ENCODE results near the gene GPR18.

GPR18 gene

GRCh38 chr13:99258210-99258860 lies at the start of gene GPR18:
TSS of gene GPR18 (minus strand) at chr13:99258379. CDS start at chr13:99255872, 2,507 bp downstream.
- no peak for DNase-seq (ENCODE audit: low read depth)

GRCh38 chr13:99307648-99308339 lies 49.6 kb upstream of the GPR18 start:
- no peak for DNase-seq (ENCODE audit: low read depth)

- DNase-seq (ENCODE audit: low read depth), result no peak
Measured at GRCh38 chr13:99307247-99307646, 49.1 kb upstream of the GPR18 start, which contains the start of gene GPR183. TSS of gene GPR183 (minus strand) at chr13:99307399. CDS start at chr13:99296145, 11,254 bp downstream.

GRCh38 chr13:99305566-99305965 lies 47.4 kb upstream of the GPR18 start:
- DNase-seq (ENCODE audit: low read depth), result no peak

- no peak for DNase-seq (ENCODE audit: low read depth)
Measured at GRCh38 chr13:99305158-99305557, 47.0 kb upstream of the GPR18 start.

- no peak for DNase-seq (ENCODE audit: low read depth)
Measured at GRCh38 chr13:99304541-99304940, 46.4 kb upstream of the GPR18 start.

GRCh38 chr13:99303863-99304521 lies 45.8 kb upstream of the GPR18 start:
- DNase-seq (ENCODE audit: low read depth), result no peak

GRCh38 chr13:99302637-99303505 lies 44.7 kb upstream of the GPR18 start:
- DNase-seq (ENCODE audit: low read depth), result no peak

GRCh38 chr13:99301913-99302636 lies 43.9 kb upstream of the GPR18 start:
- DNase-seq (ENCODE audit: low read depth), result no peak

GRCh38 chr13:99301056-99301838 lies 43.1 kb upstream of the GPR18 start:
- DNase-seq (ENCODE audit: low read depth), result no peak

- DNase-seq (ENCODE audit: low read depth), result no peak
Measured at GRCh38 chr13:99299920-99300341, 41.8 kb upstream of the GPR18 start.

- DNase-seq (ENCODE audit: low read depth), result no peak
Measured at GRCh38 chr13:99299256-99299919, 41.2 kb upstream of the GPR18 start.

GRCh38 chr13:99298056-99298455 lies 39.9 kb upstream of the GPR18 start:
- DNase-seq (ENCODE audit: low read depth), result no peak

- no peak for DNase-seq (ENCODE audit: low read depth)
Measured at GRCh38 chr13:99297331-99297730, 39.2 kb upstream of the GPR18 start.

GRCh38 chr13:99296398-99296797 lies 38.2 kb upstream of the GPR18 start:
- DNase-seq (ENCODE audit: low read depth), result no peak

- DNase-seq (ENCODE audit: low read depth), result no peak
Measured at GRCh38 chr13:99295488-99296252, 37.5 kb upstream of the GPR18 start.

- no peak for DNase-seq (ENCODE audit: low read depth)
Measured at GRCh38 chr13:99294958-99295357, 36.8 kb upstream of the GPR18 start.

GRCh38 chr13:99294198-99294597 lies 36.0 kb upstream of the GPR18 start:
- DNase-seq (ENCODE audit: low read depth), result no peak

GRCh38 chr13:99293178-99293577 lies 35.0 kb upstream of the GPR18 start:
- DNase-seq (ENCODE audit: low read depth), result no peak
